Activated T-helper 17 cell treated with anti-CD3 and anti-CD28 coated beads, Interleukin-2, amount 50 U/mL, for 72 hours (primary cell): ENCODE results near the gene PTPRN2. TPM values are rescaled to one million over a fixed set of nuclear protein-coding genes. Genes with fewer than 3 reads are reported as not detected.
A peak's percentile ranks its signal among the peaks of the same experiment; 100 is the strongest.

Experiments
- ATAC-seq: fragments of 150-1000 bp; cut with Tn5 transposase; replicated peaks from 2 replicates; pipeline ENCODE4 v1.10.0; 2021; ENCODE audit warnings: mild to moderate bottlenecking, moderate library complexity
- H3K27ac Mint-ChIP-seq: one replicate; pipeline ENCODE4 v1.8.0; 2022; ENCODE audit warnings: mixed read lengths
- H3K27me3 Mint-ChIP-seq: one replicate; pipeline ENCODE4 v1.8.0; 2022; ENCODE audit warnings: mixed read lengths
- H3K36me3 Mint-ChIP-seq: one replicate; pipeline ENCODE4 v1.8.0; 2022; ENCODE audit warnings: low read depth, mild to moderate bottlenecking, mixed read lengths
- H3K4me1 Mint-ChIP-seq: one replicate; pipeline ENCODE4 v1.8.0; 2022; ENCODE audit warnings: mixed read lengths
- H3K4me3 Mint-ChIP-seq: one replicate; pipeline ENCODE4 v1.8.0; 2022; ENCODE audit warnings: mild to moderate bottlenecking, mixed read lengths
- H3K9me3 Mint-ChIP-seq: one replicate; pipeline ENCODE4 v1.8.0; 2022; ENCODE audit warnings: mixed read lengths
- total RNA-seq, 2 donors: library from RNA; stranded (reverse); gene quantifications; one replicate each; pipeline ENCODE4 v1.2.3, GENCODE V29; 2022

The PTPRN2 gene
- total RNA-seq, 2 donors from 2014 or later = 0.48 to 1.4 TPM

- peak; percentile 29 for ATAC-seq
- Mint-ChIP-seq H3K36me3 (no peaks in the 10 kb centered on the region), H3K27me3 (peaks cover 21% of the 10 kb centered on the region), H3K9me3 (peaks cover 5% of the 10 kb centered on the region), H3K4me3 (no peak overlapping the region), H3K4me1 (peaks cover 5% of the 10 kb centered on the region), H3K27ac (no peak overlapping the region)
Measured at GRCh38 chr7:158559356-158559755, 28.3 kb downstream of the PTPRN2 start.

- no peak for ATAC-seq
- Mint-ChIP-seq H3K27me3 (peaks cover 21% of the 10 kb centered on the region), H3K27ac (no peak overlapping the region), H3K9me3 (peaks cover 5% of the 10 kb centered on the region), H3K4me1 (peaks cover 5% of the 10 kb centered on the region), H3K36me3 (no peaks in the 10 kb centered on the region), H3K4me3 (no peak overlapping the region)
Measured at GRCh38 chr7:158558816-158559215, 28.8 kb downstream of the PTPRN2 start.

GRCh38 chr7:158557441-158557755 lies 30.2 kb downstream of the PTPRN2 start:
- no peak for ATAC-seq
- no peak overlapping the region for H3K4me3 Mint-ChIP-seq
- peaks cover 5% of the 10 kb centered on the region for H3K4me1 Mint-ChIP-seq
- no peaks in the 10 kb centered on the region for H3K36me3 Mint-ChIP-seq
- H3K27ac Mint-ChIP-seq = no peak overlapping the region
- H3K27me3 Mint-ChIP-seq = peaks cover 20% of the 10 kb centered on the region
- peaks cover 5% of the 10 kb centered on the region for H3K9me3 Mint-ChIP-seq

- Mint-ChIP-seq H3K4me1 (peaks cover 5% of the 10 kb centered on the region), H3K36me3 (no peaks in the 10 kb centered on the region), H3K27ac (no peak overlapping the region), H3K9me3 (peaks cover 5% of the 10 kb centered on the region), H3K4me3 (no peak overlapping the region), H3K27me3 (peaks cover 20% of the 10 kb centered on the region)
- no peak for ATAC-seq
Measured at GRCh38 chr7:158556721-158557440, 30.7 kb downstream of the PTPRN2 start.

DNA sequence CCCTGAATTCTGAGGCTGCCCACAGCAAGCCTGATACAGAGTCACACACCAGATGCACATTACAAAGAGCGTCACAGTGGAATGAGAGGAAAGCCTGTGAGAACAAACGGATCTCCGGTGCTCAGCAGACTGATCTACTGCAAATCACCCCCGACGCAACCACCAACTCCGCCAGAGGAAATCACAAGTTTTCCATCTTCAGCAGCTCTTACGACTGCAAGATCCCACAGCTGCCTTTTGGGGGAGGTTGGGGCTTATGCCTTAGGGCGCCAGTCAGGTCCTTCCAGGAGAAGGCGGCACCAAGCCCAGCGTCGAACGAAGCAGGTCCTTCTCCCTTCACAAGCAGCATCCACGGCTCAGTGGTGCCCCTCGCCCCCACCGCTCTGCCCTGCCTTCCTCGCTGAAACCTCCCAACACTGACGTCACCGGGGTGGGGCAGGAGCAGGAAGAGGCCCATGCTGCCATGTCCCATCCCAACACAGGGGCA lies 32.5 kb downstream of the PTPRN2 start:
- H3K4me1 Mint-ChIP-seq = peaks cover 5% of the 10 kb centered on the region
- H3K36me3 Mint-ChIP-seq = no peaks in the 10 kb centered on the region
- no peak overlapping the region for H3K27ac Mint-ChIP-seq
- peaks cover 5% of the 10 kb centered on the region for H3K9me3 Mint-ChIP-seq
- H3K27me3 Mint-ChIP-seq = peaks cover 17% of the 10 kb centered on the region
- no peak overlapping the region for H3K4me3 Mint-ChIP-seq
- ATAC-seq = no peak

DNA sequence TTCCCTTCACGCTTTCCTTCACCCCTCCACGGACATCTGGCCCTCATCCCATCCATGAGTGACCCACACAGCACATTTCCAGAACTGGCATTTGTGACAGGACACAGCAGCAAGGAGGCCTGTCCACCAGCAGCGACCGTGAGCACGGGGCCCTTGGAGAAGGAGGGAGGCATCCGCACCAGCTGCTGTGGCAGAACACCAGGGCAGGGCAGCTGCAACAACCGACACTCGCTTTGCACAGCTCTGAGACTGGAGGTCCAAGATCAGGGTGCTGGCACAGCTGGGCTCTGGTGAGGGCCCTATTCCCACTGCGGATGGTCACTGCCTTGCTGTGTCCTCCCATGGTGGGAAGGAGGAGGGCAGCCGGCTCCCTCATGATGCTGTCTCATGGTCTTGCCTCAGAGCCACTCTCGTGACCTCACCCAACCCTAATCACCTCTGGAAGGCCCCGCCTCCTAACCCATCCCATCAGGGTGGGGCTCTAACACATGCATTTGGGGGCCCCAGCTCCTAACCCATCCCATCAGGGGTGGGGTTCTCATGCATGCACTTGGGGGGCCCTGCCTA lies 36.7 kb downstream of the PTPRN2 start:
- no peak for ATAC-seq
- Mint-ChIP-seq H3K27me3 (peaks cover 11% of the 10 kb centered on the region), H3K9me3 (peaks cover 2% of the 10 kb centered on the region), H3K4me1 (peaks cover 3% of the 10 kb centered on the region), H3K27ac (no peak overlapping the region), H3K4me3 (no peak overlapping the region), H3K36me3 (no peaks in the 10 kb centered on the region)

GRCh38 chr7:158550394-158550700 lies 37.3 kb downstream of the PTPRN2 start:
- H3K4me1 Mint-ChIP-seq = no peaks in the 10 kb centered on the region
- no peaks in the 10 kb centered on the region for H3K36me3 Mint-ChIP-seq
- H3K27ac Mint-ChIP-seq = no peak overlapping the region
- H3K4me3 Mint-ChIP-seq = no peak overlapping the region
- no peaks in the 10 kb centered on the region for H3K9me3 Mint-ChIP-seq
- peaks cover 9% of the 10 kb centered on the region for H3K27me3 Mint-ChIP-seq
- ATAC-seq = no peak

DNA sequence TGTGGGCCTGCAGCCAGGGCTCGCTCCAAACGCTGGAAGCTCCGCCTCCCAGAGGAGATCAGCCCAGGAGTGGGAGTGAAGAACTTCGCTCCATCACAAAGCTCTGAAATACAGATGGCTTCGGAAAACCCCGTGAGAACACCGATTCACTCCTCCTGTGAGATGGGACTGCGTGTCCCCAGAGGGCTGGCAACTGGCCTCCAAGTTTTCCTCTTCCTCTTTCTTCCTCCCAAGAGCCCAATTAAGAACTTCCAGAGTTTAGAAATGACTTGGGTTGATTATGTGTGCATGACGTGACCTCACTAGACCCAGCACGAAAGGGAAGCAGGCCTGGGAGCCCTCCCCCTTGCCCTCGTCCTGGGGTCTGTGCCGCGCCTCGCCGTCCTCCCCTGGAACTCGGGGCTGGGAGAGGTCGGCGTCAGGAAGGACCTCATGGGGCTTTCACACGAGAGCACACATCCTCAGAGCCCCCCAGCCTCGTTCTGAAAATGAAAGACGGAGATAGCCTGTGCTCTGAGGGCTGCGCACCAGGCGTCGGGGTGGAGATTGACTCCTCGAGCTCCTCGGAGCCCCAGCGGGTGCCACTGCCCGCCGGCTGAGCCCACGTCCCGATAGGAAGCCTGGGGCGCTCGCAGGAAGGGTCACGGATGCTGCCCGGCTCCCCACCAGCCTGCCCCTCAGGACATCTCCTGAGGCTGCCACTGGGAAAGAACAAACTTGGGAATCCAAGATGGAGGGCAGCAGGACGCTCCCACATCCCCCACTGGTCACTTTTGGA lies 37.8 kb downstream of the PTPRN2 start:
- H3K9me3 Mint-ChIP-seq = no peaks in the 10 kb centered on the region
- H3K36me3 Mint-ChIP-seq = no peaks in the 10 kb centered on the region
- peaks cover 9% of the 10 kb centered on the region for H3K27me3 Mint-ChIP-seq
- H3K4me3 Mint-ChIP-seq = no peak overlapping the region
- no peaks in the 10 kb centered on the region for H3K4me1 Mint-ChIP-seq
- H3K27ac Mint-ChIP-seq = no peak overlapping the region
- no peak for ATAC-seq

DNA sequence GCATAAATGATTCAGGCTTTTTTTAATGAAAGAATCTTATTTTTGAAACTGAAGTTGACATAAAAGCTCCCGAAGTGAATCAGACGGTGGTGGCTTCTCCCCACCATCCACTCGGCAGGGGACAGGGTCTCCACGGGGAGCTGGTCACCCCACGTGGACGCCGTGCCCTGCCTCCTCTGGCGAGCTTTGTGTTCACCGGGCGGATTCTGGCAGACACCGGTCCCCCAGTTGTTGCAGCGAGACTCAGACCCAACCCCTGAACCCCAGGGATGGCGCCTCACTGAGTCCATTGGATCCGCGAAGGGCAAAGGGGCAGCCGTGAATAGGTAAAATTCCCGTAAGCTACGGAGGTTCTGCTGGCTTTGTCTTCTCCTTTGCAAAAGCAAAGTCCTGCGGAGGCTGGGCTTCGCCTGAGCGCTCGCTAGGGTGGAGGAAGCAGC lies 38.4 kb downstream of the PTPRN2 start:
- Mint-ChIP-seq H3K27me3 (peaks cover 9% of the 10 kb centered on the region), H3K4me1 (no peaks in the 10 kb centered on the region), H3K9me3 (no peaks in the 10 kb centered on the region), H3K27ac (no peak overlapping the region), H3K4me3 (no peak overlapping the region), H3K36me3 (no peaks in the 10 kb centered on the region)
- no peak for ATAC-seq

DNA sequence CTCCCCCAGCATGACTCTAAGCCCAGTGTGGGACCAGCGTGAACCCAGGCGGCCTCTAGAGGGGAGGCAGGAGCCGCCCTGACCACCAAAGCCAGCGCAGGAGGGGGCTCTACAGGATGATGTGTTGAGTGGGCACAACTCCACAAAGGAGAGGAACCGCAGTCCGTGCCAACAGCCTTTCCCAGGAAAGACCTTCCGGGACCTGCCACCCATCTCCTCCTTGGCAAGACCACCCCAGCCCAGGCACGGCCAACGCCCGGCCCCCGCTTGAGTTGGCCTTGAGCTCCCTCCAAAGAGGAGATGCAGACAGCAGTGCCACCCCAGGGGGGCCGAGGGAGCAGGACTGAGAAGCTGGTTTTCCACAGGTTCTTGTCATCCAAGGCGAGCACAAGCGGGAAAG lies 38.9 kb downstream of the PTPRN2 start:
- peaks cover 9% of the 10 kb centered on the region for H3K27me3 Mint-ChIP-seq
- H3K36me3 Mint-ChIP-seq = no peaks in the 10 kb centered on the region
- no peak overlapping the region for H3K4me3 Mint-ChIP-seq
- H3K9me3 Mint-ChIP-seq = no peaks in the 10 kb centered on the region
- H3K27ac Mint-ChIP-seq = no peak overlapping the region
- no peaks in the 10 kb centered on the region for H3K4me1 Mint-ChIP-seq
- no peak for ATAC-seq

- H3K4me3 Mint-ChIP-seq = no peak overlapping the region
- ATAC-seq = no peak
- H3K4me1 Mint-ChIP-seq = no peaks in the 10 kb centered on the region
- no peaks in the 10 kb centered on the region for H3K9me3 Mint-ChIP-seq
- H3K27ac Mint-ChIP-seq = no peak overlapping the region
- H3K36me3 Mint-ChIP-seq = no peaks in the 10 kb centered on the region
- H3K27me3 Mint-ChIP-seq = peaks cover 4% of the 10 kb centered on the region
Measured at GRCh38 chr7:158547817-158548216, 39.8 kb downstream of the PTPRN2 start.

DNA sequence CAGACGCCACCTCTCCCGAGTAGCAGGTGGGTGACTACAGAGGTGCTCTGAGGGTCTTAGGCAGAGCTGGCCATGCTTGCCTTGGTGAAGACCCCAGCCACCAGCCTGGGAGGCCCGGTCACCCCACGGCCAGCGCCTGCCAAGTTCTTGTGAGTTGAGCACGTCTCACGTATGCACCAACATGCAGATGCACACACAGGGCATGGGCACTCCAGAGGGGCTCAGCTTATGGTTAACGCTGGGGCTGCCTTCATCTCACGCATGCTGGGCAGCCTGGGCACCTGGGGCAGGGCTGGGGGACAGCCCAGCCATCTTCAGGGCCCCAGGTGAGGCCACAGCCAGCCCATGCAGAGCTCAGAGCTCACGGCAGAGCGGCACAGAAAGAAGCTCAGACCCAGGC lies 41.0 kb downstream of the PTPRN2 start:
- Mint-ChIP-seq H3K27me3 (peaks cover 4% of the 10 kb centered on the region), H3K4me1 (no peaks in the 10 kb centered on the region), H3K9me3 (no peaks in the 10 kb centered on the region), H3K36me3 (no peaks in the 10 kb centered on the region), H3K4me3 (no peak overlapping the region), H3K27ac (no peak overlapping the region)
- ATAC-seq = no peak

GRCh38 chr7:158546214-158546613 lies 41.4 kb downstream of the PTPRN2 start:
- H3K4me3 Mint-ChIP-seq = no peak overlapping the region
- no peaks in the 10 kb centered on the region for H3K36me3 Mint-ChIP-seq
- H3K27ac Mint-ChIP-seq = no peak overlapping the region
- no peak for ATAC-seq
- H3K4me1 Mint-ChIP-seq = no peaks in the 10 kb centered on the region
- peaks cover 4% of the 10 kb centered on the region for H3K27me3 Mint-ChIP-seq
- H3K9me3 Mint-ChIP-seq = no peaks in the 10 kb centered on the region

- H3K9me3 Mint-ChIP-seq = no peaks in the 10 kb centered on the region
- H3K4me1 Mint-ChIP-seq = no peaks in the 10 kb centered on the region
- H3K27ac Mint-ChIP-seq = no peak overlapping the region
- H3K27me3 Mint-ChIP-seq = peaks cover 4% of the 10 kb centered on the region
- no peak for ATAC-seq
- no peaks in the 10 kb centered on the region for H3K36me3 Mint-ChIP-seq
- no peak overlapping the region for H3K4me3 Mint-ChIP-seq
Measured at GRCh38 chr7:158544708-158545107, 42.9 kb downstream of the PTPRN2 start.

GRCh38 chr7:158543840-158544239 lies 43.8 kb downstream of the PTPRN2 start:
- H3K27me3 Mint-ChIP-seq = peaks cover 4% of the 10 kb centered on the region
- no peak for ATAC-seq
- no peaks in the 10 kb centered on the region for H3K36me3 Mint-ChIP-seq
- H3K27ac Mint-ChIP-seq = no peak overlapping the region
- H3K9me3 Mint-ChIP-seq = no peaks in the 10 kb centered on the region
- H3K4me1 Mint-ChIP-seq = no peaks in the 10 kb centered on the region
- H3K4me3 Mint-ChIP-seq = no peak overlapping the region
